A549 (cell line): Measurements from ENCODE around the gene PML. TPM values are rescaled to one million over a fixed set of nuclear protein-coding genes. Genes with fewer than 3 reads are reported as not detected.
A peak's percentile ranks its signal among the peaks of the same experiment; 100 is the strongest.
"Not testable (repeated sequence)": the region's sequence is repeated elsewhere in the genome, so short reads cannot be mapped to it uniquely, and the experiment has no call there.

Experiments
- ATAC-seq, 2 experiments: fragments of 200-7000 bp in 1 of 2; fragments of >200 bp in 1 of 2; cut with Nextera tagmentation in 1 of 2; cut with Tn5 transposase in 1 of 2; 3 replicates each; pipeline versions ENCODE4 v1.8.0 to v1.9.1; 2018 to 2020; ENCODE audit warnings: mild to moderate bottlenecking in 1 of 2, moderate library complexity in 1 of 2
- CTCF ChIA-PET: fragments of 300-600 bp; sonication (Branson Sonifier 250); formaldehyde crosslinking; extraction: SDS; loops from one replicate; lab custom pipeline; 2021; ENCODE audit warnings: antibody characterized with exemption, inconsistent platforms; lab: Yijun Ruan, JAX
- POLR2A ChIA-PET: fragments of 350-600 bp; formaldehyde crosslinking; extraction: SDS; loops from one replicate; lab custom pipeline; 2021; ENCODE audit warnings: antibody characterized with exemption, inconsistent platforms; lab: Yijun Ruan, JAX
- DNase-seq, 2 experiments: peaks; one replicate each; pipeline versions ENCODE4 v3.0.0 to v3.0.0-alpha.2; 2011 to 2016; ENCODE audit warnings: low read depth in 1 of 2, low spot score in 1 of 2
- FAIRE-seq: peaks from 2 replicates; lab custom pipeline; 2011; peaks lifted over from hg19 to GRCh38; lab: Jason Lieb, UNC
- H3K27ac ChIP-seq, 2 experiments: fragments of >200 bp; sonication (Bioruptor Twin); formaldehyde crosslinking; 3 replicates each; pipeline ENCODE4 v1.5.1; 2016 to 2017
- H3K4me1 ChIP-seq: fragments of >200 bp; sonication (Bioruptor Twin); formaldehyde crosslinking; 3 replicates; pipeline ENCODE4 v1.6.1; 2016
- H3K4me2 ChIP-seq: fragments of >200 bp; sonication (Bioruptor Twin); formaldehyde crosslinking; 3 replicates; pipeline ENCODE4 v1.6.1; 2016
- H3K4me3 ChIP-seq: fragments of >200 bp; sonication (Bioruptor Twin); formaldehyde crosslinking; 3 replicates; pipeline ENCODE4 v1.5.1; 2016
- H3K9me3 ChIP-seq: fragments of >200 bp; sonication (Bioruptor Twin); formaldehyde crosslinking; 3 replicates; pipeline ENCODE4 v1.6.1; 2016
- CBX8 ChIP-seq: fragments of 200-600 bp; sonication (generic); IDR thresholded peaks from 2 replicates; pipeline ENCODE4 v1.6.1; 2016
- HEYL ChIP-seq: fragments of 250-450 bp; sonication (Bioruptor Pico); IDR thresholded peaks from 2 replicates; pipeline ENCODE4 v1.8.0; 2021; ENCODE audit warnings: mild to moderate bottlenecking, moderate library complexity
- NFE2L2 ChIP-seq: fragments of 150-350 bp; conservative IDR thresholded peaks from 2 replicates; pipeline ENCODE4 v1.6.1; 2014; ENCODE audit warnings: low read length
- PHF8 ChIP-seq: fragments of 200-600 bp; sonication (generic); IDR thresholded peaks from 2 replicates; pipeline ENCODE4 v1.6.1; 2016; ENCODE audit warnings: low read depth, mild to moderate bottlenecking, antibody characterized with exemption, moderate library complexity, borderline replicate concordance
- RARB ChIP-seq: fragments of 250-450 bp; sonication (Bioruptor Pico); IDR thresholded peaks from 2 replicates; pipeline ENCODE4 v1.8.0; 2021; ENCODE audit warnings: mild to moderate bottlenecking, moderate library complexity
- ZC3H11A ChIP-seq: fragments of 450-650 bp; IDR thresholded peaks from 2 replicates; pipeline ENCODE4 v1.6.1; 2014; ENCODE audit warnings: antibody characterized with exemption, mild to moderate bottlenecking
- ZNF302 ChIP-seq: fragments of 250-450 bp; sonication (Bioruptor Pico); IDR thresholded peaks from 2 replicates; pipeline ENCODE4 v1.9.0; 2021; ENCODE audit warnings: inconsistent platforms, mild to moderate bottlenecking, moderate library complexity
- WGBS: methylation state at CpG from one replicate; pipeline ENCODE4 v1.1.6; 2017; ENCODE audit errors: missing lambda C conversion rate; 5-methylcytosine and 5-hydroxymethylcytosine counted together
- polyA plus RNA-seq, 4 experiments: library from polyadenylated mRNA; depleted of rRNA in 3 of 4; stranded (reverse); fragments of >200 nt; fragmentation: RNase III in 1 of 4; extraction: RNeasy Plus Mini Kit Qiagen cat#74134 plus additional on column Dnase treatment in 1 of 4; gene quantifications; 2 replicates in 3 of 4; 3 replicates in 1 of 4; pipeline ENCODE4 v1.2.3, GENCODE V29; 2011 to 2017
- TF ChIP-seq, protein P1 (sequence below): fragments of 250-450 bp; sonication (Bioruptor Pico); IDR thresholded peaks from 2 replicates; pipeline ENCODE4 v1.5.0; 2021; ENCODE audit warnings: mild to moderate bottlenecking, moderate library complexity, borderline replicate concordance
- TF ChIP-seq, protein P2 (sequence below): fragments of 200-600 bp; sonication (generic); IDR thresholded peaks from 2 replicates; pipeline ENCODE4 v1.6.1; 2016; ENCODE audit warnings: antibody characterized with exemption, mild to moderate bottlenecking, moderate library complexity
- TF ChIP-seq, protein P3 (sequence below): fragments of >200 bp; sonication (Bioruptor Twin); formaldehyde crosslinking; IDR thresholded peaks from 2 replicates; pipeline ENCODE4 v1.6.1; 2016
- TF ChIP-seq, protein P4 (sequence below): IDR thresholded peaks from 2 replicates; pipeline ENCODE4 v1.6.1; 2012

Gene PML
- polyA plus RNA-seq, 2 of the 4 experiments (the other 2 are of a cell fraction) = 2.1 to 8.5 TPM

DNA sequence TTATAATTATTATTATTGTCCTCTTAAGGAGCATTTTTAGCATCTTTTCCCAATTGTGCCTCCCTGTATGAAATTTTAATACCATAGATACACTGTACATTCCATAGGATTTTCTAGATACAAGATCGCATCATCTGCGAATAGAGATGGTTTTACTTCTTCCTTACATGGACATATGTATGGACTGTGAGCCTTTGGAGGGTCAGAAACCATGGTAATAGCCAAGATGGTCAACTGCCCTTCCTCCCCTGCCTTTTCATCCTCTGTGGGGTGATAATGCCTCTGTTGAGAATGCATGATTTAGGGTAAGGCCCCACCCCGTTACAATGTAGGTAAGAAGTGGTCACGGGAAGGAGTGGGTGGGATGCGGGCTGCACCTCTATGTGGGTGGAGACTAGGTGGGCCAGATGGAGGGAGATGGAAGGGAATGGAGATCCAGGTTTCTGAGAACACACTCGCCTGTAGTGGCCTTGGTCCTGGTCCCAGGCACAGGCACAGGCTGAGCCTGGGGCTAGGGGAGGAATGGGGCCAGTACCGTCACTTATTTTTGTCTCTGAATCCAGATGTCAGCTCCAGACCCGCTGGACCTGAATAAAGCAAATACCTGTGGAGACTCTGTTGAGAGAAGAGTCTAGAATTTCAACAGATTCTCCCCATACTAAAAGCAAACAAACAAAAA lies 56.2 kb downstream of the PML start:
- DNase-seq (no peak), FAIRE-seq (no peak), ATAC-seq (no peak)
- Histone ChIP-seq H3K4me3 (no peak overlapping the region), H3K4me2 (0 out of 3 replicates have a peak overlapping the region, but pooled peaks have one; percentile 18), H3K27ac (peak overlapping the region in 1 of 2 experiments; percentile 42; a peak in 1 of 6 replicates), H3K4me1 (peaks cover 19% of the 10 kb centered on the region; the same call in 2 of the 3 replicates), H3K9me3 (no peaks in the 10 kb centered on the region)
- POLR2A ChIA-PET = no interaction called here
- CTCF ChIA-PET = interaction anchor here (0.8 to 9.8 kb wide), 9 partner anchors 11 to 270 kb away, joined by 3 to 98 read pairs (median 14); no protein-coding TSS in a partner anchor
- no peak for TF ChIP-seq CBX8
- TF ChIP-seq RARB (CRISPR knock-in tag) = no peak
- TF ChIP-seq, protein P1, sequence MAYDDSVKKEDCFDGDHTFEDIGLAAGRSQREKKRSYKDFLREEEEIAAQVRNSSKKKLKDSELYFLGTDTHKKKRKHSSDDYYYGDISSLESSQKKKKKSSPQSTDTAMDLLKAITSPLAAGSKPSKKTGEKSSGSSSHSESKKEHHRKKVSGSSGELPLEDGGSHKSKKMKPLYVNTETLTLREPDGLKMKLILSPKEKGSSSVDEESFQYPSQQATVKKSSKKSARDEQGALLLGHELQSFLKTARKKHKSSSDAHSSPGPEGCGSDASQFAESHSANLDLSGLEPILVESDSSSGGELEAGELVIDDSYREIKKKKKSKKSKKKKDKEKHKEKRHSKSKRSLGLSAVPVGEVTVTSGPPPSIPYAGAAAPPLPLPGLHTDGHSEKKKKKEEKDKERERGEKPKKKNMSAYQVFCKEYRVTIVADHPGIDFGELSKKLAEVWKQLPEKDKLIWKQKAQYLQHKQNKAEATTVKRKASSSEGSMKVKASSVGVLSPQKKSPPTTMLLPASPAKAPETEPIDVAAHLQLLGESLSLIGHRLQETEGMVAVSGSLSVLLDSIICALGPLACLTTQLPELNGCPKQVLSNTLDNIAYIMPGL (CRISPR knock-in tag) = no peak
- TF ChIP-seq HEYL (CRISPR knock-in tag) = no peak
- TF ChIP-seq, protein P2, sequence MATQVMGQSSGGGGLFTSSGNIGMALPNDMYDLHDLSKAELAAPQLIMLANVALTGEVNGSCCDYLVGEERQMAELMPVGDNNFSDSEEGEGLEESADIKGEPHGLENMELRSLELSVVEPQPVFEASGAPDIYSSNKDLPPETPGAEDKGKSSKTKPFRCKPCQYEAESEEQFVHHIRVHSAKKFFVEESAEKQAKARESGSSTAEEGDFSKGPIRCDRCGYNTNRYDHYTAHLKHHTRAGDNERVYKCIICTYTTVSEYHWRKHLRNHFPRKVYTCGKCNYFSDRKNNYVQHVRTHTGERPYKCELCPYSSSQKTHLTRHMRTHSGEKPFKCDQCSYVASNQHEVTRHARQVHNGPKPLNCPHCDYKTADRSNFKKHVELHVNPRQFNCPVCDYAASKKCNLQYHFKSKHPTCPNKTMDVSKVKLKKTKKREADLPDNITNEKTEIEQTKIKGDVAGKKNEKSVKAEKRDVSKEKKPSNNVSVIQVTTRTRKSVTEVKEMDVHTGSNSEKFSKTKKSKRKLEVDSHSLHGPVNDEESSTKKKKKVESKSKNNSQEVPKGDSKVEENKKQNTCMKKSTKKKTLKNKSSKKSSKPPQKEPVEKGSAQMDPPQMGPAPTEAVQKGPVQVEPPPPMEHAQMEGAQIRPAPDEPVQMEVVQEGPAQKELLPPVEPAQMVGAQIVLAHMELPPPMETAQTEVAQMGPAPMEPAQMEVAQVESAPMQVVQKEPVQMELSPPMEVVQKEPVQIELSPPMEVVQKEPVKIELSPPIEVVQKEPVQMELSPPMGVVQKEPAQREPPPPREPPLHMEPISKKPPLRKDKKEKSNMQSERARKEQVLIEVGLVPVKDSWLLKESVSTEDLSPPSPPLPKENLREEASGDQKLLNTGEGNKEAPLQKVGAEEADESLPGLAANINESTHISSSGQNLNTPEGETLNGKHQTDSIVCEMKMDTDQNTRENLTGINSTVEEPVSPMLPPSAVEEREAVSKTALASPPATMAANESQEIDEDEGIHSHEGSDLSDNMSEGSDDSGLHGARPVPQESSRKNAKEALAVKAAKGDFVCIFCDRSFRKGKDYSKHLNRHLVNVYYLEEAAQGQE = no peak
- TF ChIP-seq NFE2L2 = no peak
- TF ChIP-seq, protein P3, sequence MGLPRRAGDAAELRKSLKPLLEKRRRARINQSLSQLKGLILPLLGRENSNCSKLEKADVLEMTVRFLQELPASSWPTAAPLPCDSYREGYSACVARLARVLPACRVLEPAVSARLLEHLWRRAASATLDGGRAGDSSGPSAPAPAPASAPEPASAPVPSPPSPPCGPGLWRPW = no peak
- TF ChIP-seq, protein P4, sequence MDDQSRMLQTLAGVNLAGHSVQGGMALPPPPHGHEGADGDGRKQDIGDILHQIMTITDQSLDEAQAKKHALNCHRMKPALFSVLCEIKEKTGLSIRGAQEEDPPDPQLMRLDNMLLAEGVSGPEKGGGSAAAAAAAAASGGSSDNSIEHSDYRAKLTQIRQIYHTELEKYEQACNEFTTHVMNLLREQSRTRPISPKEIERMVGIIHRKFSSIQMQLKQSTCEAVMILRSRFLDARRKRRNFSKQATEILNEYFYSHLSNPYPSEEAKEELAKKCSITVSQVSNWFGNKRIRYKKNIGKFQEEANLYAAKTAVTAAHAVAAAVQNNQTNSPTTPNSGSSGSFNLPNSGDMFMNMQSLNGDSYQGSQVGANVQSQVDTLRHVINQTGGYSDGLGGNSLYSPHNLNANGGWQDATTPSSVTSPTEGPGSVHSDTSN = no peak
- TF ChIP-seq ZC3H11A = no peak
- no peak for TF ChIP-seq PHF8
- no peak for TF ChIP-seq ZNF302 (CRISPR knock-in tag)
- WGBS = 85% methylated on average over 7 of the region's 8 CpGs

DNA sequence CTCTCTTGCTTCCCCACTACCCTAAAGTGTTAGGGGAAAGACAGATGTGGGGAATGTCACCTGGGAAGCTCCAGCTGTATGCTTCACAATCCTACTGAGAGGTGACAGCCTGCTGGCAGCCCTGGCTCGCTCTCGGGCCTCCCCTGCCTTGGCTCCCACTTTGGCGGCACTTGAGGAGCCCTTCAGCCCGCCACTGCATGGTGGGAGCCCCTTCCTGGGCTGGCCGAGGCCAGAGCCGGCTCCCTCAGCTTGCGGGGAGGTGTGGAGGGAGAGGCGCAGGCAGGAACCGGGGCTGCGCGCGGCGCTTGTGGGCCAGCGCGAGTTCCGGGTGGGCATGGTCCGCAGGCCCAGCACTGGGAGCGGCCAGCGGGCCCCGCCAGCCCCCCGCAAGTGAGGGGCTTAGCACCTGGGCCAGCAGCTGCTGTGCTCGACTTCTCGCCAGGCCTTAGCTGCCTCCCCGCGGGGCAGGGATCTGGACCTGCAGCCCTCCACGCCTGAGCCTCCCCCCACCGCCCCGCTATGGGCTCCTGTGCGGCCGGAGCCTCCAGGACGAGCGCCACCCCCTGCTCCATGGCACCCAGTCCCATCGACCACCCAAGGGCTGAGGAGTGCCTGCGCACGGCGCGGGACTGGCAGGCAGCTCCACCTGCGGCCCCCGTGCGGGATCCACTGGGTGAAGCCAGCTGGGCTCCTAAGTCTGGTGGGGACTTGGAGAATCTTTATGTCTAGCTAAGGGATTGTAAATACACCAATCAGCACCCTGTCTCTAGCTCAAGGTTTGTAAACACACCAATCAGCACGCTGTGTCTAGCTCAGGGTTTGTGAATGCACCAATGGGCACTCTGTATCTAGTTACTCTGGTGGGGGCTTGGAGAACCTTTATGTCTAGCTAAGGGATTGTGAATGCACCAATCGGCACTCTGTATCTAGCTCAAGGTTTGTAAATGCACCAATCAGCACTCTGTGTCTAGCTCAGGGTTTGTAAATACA lies 58.0 kb downstream of the PML start:
- ATAC-seq, H3K4me2 ChIP-seq, H3K4me3 ChIP-seq, FAIRE-seq, DNase-seq, H3K9me3 ChIP-seq, POLR2A ChIA-PET: not testable (repeated sequence)
- H3K27ac ChIP-seq = peak overlapping the region in 1 of 2 experiments; percentile 36; a peak in 1 of 6 replicates
- WGBS = 84% methylated on average over 16 of the region's 42 CpGs
- peaks cover 19% of the 10 kb centered on the region; the same call in 2 of the 3 replicates for H3K4me1 ChIP-seq
- CTCF ChIA-PET = interaction anchor here (0.8 to 9.8 kb wide), 14 partner anchors 8 to 277 kb away, joined by 3 to 98 read pairs (median 4); no protein-coding TSS in a partner anchor
